Stimulated activated CD4-positive, alpha-beta T cell treated with anti-CD3 and anti-CD28 coated beads, Interleukin-4, amount 100 ng/mL, for 1 hour (primary cell): ENCODE measurements around the gene TTYH2.

Source experiments
- DNase-seq: peaks from one replicate; pipeline ENCODE4 v3.0.0-alpha.2; 2020

The TTYH2 gene

DNA sequence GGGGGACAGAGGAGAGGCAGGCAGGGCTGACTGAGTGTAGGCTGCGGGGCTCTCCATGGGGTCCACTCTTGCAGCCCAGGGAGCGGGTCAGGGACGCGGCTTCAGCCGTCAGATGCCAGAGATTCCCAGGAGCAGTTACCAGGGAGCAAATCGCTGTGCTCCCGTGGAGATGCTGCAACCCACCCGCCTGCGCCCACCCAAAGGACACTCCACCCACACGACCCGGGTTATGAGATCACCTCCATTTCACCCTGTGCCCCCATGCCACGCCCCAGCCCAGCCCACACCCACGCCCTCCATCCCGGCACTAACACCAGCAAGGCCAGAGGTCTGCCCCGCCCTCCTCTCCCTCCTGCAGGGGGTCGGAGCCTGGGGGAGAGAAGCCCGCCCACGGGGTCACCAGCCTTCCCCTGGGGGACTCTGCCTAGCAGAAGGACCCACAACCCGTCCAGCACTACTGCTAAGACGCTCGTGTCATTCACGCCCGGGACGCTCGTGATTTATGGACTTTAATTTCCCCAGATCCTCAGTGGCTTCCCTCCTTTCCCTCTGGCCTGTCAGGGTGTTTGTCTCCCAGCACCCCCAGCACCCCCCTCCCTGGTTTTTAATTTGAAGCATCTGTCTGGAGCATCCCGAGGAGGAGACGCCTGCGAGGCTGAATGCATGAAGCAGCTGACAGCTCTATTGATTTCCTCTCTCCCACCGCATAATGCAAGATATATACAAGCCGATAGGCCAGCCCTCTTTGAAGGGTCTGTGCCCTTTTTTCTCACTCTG, 16.6 kb upstream of the TTYH2 start:
- no peak for DNase-seq

GRCh38 chr17:74197801-74198200, 15.6 kb upstream of the TTYH2 start:
- DNase-seq = no peak

DNA sequence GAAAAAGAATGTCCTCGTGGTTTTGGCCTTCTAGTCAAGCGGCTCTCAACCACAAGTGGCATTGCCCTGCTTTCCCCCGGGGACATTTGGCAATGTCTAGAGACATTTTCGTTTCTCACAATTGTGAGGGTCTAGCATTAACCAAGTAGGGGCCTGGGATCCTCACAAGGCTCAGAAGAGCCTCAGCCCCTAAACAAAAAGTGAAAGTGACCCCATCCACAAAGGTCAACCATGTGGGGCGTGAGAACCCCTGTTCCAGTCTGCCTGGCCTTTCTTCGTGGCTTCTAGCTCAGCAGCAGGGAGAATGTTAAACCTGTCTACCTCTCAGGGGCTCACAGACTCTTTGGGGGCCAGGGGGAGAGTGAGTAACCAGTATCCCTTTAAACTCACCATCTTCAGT, 14.7 kb upstream of the TTYH2 start:
- DNase-seq = no peak

GRCh38 chr17:74199306-74200092, 13.9 kb upstream of the TTYH2 start:
- peak; percentile 67 for DNase-seq

GRCh38 chr17:74200112-74200511, 13.3 kb upstream of the TTYH2 start:
- no peak for DNase-seq

DNA sequence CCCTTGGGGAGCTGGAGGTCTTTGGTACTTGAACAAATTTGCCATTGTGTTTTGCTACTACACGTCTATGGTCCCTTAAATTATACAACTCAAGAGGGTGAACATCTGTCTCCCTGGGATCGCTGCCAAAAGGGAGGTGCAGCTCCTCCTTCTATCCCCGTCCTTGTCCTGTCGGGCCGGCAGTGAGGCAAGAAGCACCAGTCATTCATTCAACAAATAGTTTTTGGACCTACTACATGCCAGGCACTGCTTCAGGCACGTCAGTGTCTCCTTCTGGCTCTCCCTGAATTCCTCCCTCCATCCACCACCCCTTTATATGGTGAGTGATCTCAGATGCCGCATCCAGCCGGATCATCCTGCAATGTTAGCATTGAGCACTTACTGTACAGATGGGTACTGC, 12.1 kb upstream of the TTYH2 start:
- DNase-seq = no peak

DNA sequence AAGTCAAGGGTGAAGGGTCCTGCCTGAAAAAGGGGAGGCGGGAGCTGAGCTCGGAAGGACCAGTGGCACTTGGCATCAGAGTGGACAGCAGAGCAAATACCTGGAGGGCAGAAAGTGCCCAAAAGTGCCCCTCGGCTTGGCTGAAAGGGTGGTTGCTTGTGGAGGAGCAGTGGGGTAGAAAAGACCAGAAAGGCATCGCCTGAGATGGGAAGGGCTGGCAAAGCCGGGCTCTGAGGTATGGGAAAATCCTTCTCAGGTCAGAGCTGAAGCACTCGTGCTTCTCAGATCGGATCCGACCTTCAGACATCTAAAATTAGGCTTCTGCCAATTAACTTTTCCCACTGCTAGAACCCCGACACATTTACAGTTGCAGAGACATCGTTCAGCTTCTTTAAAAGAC, 11.4 kb upstream of the TTYH2 start:
- DNase-seq = no peak

- no peak for DNase-seq
These were observed 10.4 kb upstream of the TTYH2 start for GRCh38 chr17:74202938-74203337.

- peak; percentile 96 for DNase-seq
These were observed 9.7 kb upstream of the TTYH2 start, which contains the start of gene RPL38 for GRCh38 chr17:74203439-74204240. RPL38 (plus strand) TSS chr17:74203678; CDS start chr17:74203956, 278 bp downstream.

- DNase-seq = no peak
These were observed 8.9 kb upstream of the TTYH2 start for GRCh38 chr17:74204474-74204873.

- no peak for DNase-seq
These were observed 8.1 kb upstream of the TTYH2 start for GRCh38 chr17:74205274-74205673.

DNA sequence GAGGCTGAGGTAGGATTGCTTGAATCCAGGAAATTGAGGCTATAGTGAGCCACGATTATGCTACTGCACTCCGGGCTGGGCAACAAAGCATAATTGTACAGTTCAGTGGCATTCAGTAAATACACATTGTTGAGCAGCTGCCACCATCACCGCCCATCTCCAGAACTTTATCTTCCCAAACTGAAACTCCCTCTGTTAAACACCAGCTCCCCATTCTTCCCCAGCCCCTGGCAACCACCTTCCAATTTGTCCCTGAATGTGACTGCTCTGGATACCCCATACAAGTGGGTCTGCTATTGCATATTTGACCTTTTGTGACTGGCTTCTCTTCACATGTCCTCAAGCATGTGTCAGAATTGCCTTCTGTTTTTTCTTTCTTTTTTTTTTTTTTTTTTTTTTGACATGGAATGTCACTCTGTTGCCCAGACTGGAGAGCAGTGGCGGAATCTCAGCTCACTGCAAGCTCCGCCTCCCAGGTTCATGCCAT, 7.0 kb upstream of the TTYH2 start:
- DNase-seq = no peak

- peak; percentile 80 for DNase-seq
These were observed 2.9 kb upstream of the TTYH2 start for GRCh38 chr17:74210191-74211140.

GRCh38 chr17:74211141-74211911, 2.0 kb upstream of the TTYH2 start:
- DNase-seq = peak; percentile 21

- peak; percentile 13 for DNase-seq
These were observed 1.5 kb upstream of the TTYH2 start for GRCh38 chr17:74211912-74212208.

- DNase-seq = peak; percentile 26
These were observed 1.0 kb upstream of the TTYH2 start for GRCh38 chr17:74212209-74212912.

GRCh38 chr17:74213861-74214391, 555 bp downstream of the TTYH2 start:
- DNase-seq = peak; percentile 17

DNA sequence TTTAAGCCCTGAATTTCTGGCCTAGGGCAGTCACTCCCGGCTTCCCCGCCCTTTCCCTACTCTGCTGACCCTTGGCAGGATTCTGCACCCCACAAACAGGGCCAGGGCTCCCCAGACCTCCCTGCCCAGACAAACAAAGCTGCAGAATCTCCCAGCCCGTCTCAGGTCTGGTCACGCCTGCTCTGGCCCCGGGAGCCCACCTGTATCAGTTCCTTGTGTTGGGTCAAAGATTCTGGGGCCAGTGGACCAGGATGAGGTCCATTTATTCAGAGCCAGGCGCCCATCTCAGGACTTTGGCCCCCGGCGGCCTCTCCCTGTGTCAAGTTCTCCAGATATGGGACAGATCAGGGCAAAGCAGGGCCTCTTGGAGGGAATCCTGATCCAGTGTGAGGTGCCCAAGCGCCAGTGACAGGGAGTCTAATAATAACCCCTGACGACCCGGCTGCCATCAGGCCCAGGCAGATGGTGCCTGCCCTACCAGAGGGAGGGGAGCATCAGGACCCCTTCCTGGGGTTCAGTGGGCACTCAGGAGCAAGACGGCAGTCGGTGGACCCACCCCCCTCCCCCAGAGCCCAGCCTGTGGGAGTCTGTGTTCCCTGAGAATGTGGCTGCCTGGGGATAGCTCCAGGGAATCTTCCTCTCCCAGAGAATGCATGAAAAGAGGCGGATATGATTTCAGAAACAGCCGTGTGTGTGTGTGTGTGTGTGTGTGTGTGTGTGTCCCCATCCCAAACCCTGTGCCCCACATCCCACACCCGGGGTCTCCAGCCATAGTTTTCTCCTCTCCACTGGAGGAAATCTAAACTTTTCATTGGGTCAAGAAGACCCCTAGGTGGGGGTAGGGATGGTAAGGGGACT, 1.3 kb downstream of the TTYH2 start:
- no peak for DNase-seq

DNA sequence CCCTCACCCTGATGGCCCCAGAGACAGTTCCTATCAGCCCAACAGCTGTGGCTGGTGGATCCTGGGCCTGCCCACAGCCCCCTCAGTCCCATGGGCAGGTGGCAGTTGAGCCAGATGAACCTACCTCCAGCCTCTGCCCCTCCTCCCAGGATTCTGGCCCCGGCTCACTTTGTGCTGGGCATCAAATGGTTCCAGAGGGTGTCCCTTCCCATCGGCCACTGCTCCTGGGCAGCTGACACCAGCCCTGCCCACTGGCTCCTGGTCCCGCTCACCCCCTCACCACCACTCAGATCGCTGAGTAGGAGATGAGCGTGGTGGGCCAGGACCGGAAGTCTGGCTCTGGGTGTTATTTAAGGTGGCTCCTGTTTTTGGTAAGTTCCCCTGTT, 2.0 kb downstream of the TTYH2 start:
- DNase-seq = no peak
